Measurements from ENCODE around the gene CDH26. TPM values are rescaled to one million over a fixed set of nuclear protein-coding genes. Genes with fewer than 3 reads are reported as not detected.

CDH26 gene
- total and polyA plus RNA-seq, 9 of the 15 experiments (the other 6 are each of a cell fraction or from before 2014, with no cell fraction given), result 0.07 to 0.13 (median 0.10) TPM; not detected in 4

- TF ChIP-seq, protein P1, sequence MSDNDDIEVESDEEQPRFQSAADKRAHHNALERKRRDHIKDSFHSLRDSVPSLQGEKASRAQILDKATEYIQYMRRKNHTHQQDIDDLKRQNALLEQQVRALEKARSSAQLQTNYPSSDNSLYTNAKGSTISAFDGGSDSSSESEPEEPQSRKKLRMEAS (CRISPR knock-in tag; IDR thresholded peaks at IDR 0.05), result peak; percentile 79
- peak; percentile 100 for TF ChIP-seq L3MBTL2 (IDR thresholded peaks at IDR 0.05)
- 0 out of 2 replicates have a peak, but pooled peaks have one; percentile 59 for TF ChIP-seq GABPB1 (CRISPR knock-in tag; IDR thresholded peaks at IDR 0.05)
- TF ChIP-seq, protein P2, sequence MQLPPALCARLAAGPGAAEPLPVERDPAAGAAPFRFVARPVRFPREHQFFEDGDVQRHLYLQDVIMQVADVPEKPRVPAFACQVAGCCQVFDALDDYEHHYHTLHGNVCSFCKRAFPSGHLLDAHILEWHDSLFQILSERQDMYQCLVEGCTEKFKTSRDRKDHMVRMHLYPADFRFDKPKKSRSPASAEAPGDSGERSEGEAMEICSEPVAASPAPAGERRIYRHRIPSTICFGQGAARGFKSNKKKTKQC (CRISPR knock-in tag; IDR thresholded peaks at IDR 0.05), result peak; percentile 41; the same call in 1 of the 2 replicates
- TF ChIP-seq, protein P3, sequence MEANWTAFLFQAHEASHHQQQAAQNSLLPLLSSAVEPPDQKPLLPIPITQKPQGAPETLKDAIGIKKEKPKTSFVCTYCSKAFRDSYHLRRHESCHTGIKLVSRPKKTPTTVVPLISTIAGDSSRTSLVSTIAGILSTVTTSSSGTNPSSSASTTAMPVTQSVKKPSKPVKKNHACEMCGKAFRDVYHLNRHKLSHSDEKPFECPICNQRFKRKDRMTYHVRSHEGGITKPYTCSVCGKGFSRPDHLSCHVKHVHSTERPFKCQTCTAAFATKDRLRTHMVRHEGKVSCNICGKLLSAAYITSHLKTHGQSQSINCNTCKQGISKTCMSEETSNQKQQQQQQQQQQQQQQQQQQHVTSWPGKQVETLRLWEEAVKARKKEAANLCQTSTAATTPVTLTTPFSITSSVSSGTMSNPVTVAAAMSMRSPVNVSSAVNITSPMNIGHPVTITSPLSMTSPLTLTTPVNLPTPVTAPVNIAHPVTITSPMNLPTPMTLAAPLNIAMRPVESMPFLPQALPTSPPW (CRISPR knock-in tag; IDR thresholded peaks at IDR 0.05), result peak; percentile 83; the same call in 1 of the 2 replicates
- peak; percentile 80 for TF ChIP-seq HNRNPK (IDR thresholded peaks at IDR 0.05; ENCODE audit: low read depth, low read length, poor library complexity, severe bottlenecking)
- peak in 1 of 2 experiments; percentile 59; a peak in 1 of 3 replicates for TF ChIP-seq CBX3 (IDR thresholded peaks at IDR 0.05; ENCODE audit: borderline replicate concordance in 1 of 2, low read length in 2 of 2)
- TF ChIP-seq STAG1 (CRISPR knock-in tag; IDR thresholded peaks at IDR 0.05; ENCODE audit: borderline replicate concordance), result no peak
- TF ChIP-seq, protein P4, sequence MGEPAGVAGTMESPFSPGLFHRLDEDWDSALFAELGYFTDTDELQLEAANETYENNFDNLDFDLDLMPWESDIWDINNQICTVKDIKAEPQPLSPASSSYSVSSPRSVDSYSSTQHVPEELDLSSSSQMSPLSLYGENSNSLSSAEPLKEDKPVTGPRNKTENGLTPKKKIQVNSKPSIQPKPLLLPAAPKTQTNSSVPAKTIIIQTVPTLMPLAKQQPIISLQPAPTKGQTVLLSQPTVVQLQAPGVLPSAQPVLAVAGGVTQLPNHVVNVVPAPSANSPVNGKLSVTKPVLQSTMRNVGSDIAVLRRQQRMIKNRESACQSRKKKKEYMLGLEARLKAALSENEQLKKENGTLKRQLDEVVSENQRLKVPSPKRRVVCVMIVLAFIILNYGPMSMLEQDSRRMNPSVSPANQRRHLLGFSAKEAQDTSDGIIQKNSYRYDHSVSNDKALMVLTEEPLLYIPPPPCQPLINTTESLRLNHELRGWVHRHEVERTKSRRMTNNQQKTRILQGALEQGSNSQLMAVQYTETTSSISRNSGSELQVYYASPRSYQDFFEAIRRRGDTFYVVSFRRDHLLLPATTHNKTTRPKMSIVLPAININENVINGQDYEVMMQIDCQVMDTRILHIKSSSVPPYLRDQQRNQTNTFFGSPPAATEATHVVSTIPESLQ (CRISPR knock-in tag; IDR thresholded peaks at IDR 0.05), result peak; percentile 50; the same call in 1 of the 2 replicates
- peak; percentile 67 for TF ChIP-seq PCBP1 (IDR thresholded peaks at IDR 0.05; ENCODE audit: low read depth, low read length, poor library complexity, severe bottlenecking)
- peak; percentile 13; the same call in 1 of the 2 replicates for TF ChIP-seq CREM (IDR thresholded peaks at IDR 0.05; ENCODE audit: low read depth)
- no peak for TF ChIP-seq ELF2 (CRISPR knock-in tag; IDR thresholded peaks at IDR 0.05)
- TF ChIP-seq NR3C1 (CRISPR knock-in tag; IDR thresholded peaks at IDR 0.05), result 0 out of 2 replicates have a peak, but pooled peaks have one; percentile 31
- TF ChIP-seq RB1 (IDR thresholded peaks at IDR 0.05; ENCODE audit: low read depth), result peak; percentile 84
- peak; percentile 64; the same call in 1 of the 2 replicates for TF ChIP-seq E2F3 (CRISPR knock-in tag; IDR thresholded peaks at IDR 0.05)
- TF ChIP-seq MBD2 (IDR thresholded peaks at IDR 0.05; ENCODE audit: borderline replicate concordance, low read depth), result 0 out of 2 replicates have a peak, but pooled peaks have one; percentile 26
- TF ChIP-seq LCOR (CRISPR knock-in tag; IDR thresholded peaks at IDR 0.05), result peak; percentile 61
- TF ChIP-seq NFYB (IDR thresholded peaks at IDR 0.05; ENCODE audit: extremely low read depth, insufficient read length), result peak; percentile 92
Observed at GRCh38 chr20:59933296-59933848, 24.9 kb upstream of the CDH26 start, which contains the start of gene SYCP2 (continued).
